Keratinocyte (primary cell): ENCODE results near the gene ALKAL2. TPM values are rescaled to one million over a fixed set of nuclear protein-coding genes. Genes with fewer than 3 reads are reported as not detected.
"Not testable (repeated sequence)": the region's sequence is repeated elsewhere in the genome, so short reads cannot be mapped to it uniquely, and the experiment has no call there.

ENCODE experiments used
- DNase-seq: peaks from one replicate; pipeline ENCODE4 v3.0.0-alpha.2; 2011; ENCODE audit warnings: low read depth, missing footprints, low spot score
- FAIRE-seq: peaks from 2 replicates; lab custom pipeline; 2011; peaks lifted over from hg19 to GRCh38; lab: Jason Lieb, UNC
- H2AFZ ChIP-seq: 2 replicates; pipeline ENCODE4 v1.6.0; 2012; ENCODE audit warnings: low read length, control low read depth, inconsistent platforms; ENCODE audit not compliant: control insufficient read depth
- H3K27ac ChIP-seq: 2 replicates; pipeline ENCODE4 v1.5.1; 2011; ENCODE audit warnings: low read length; ENCODE audit not compliant: control insufficient read depth, insufficient read depth
- H3K27me3 ChIP-seq: 3 replicates; pipeline ENCODE4 v1.6.0; 2011; ENCODE audit warnings: low read length; ENCODE audit not compliant: control insufficient read depth, insufficient read depth; ENCODE audit errors: extremely low read depth
- H3K36me3 ChIP-seq, 2 experiments: 2 replicates in 1 of 2; 3 replicates in 1 of 2; pipeline ENCODE4 v1.5.1; 2011; ENCODE audit warnings: low read length in 2 of 2, mild to moderate bottlenecking in 1 of 2; ENCODE audit not compliant: control insufficient read depth in 2 of 2, insufficient read depth in 2 of 2; ENCODE audit errors: extremely low read depth in 1 of 2
- H3K4me1 ChIP-seq: 3 replicates; pipeline ENCODE4 v1.5.1; 2011; ENCODE audit warnings: low read length; ENCODE audit not compliant: control insufficient read depth, insufficient read depth; ENCODE audit errors: extremely low read depth
- H3K4me2 ChIP-seq: 3 replicates; pipeline ENCODE4 v1.6.0; 2011; ENCODE audit warnings: low read depth, low read length; ENCODE audit not compliant: control insufficient read depth, insufficient read depth; ENCODE audit errors: extremely low read depth
- H3K4me3 ChIP-seq, 3 experiments: fragments of 200-600 bp in 1 of 3; sonication (generic) in 1 of 3; 2 replicates in 2 of 3; 3 replicates in 1 of 3; pipeline ENCODE4 v1.5.1; 2011 to 2016; ENCODE audit warnings: low read length in 3 of 3, mild to moderate bottlenecking in 3 of 3, control low read depth in 2 of 3, inconsistent platforms in 1 of 3, low read depth in 1 of 3, mixed read lengths in 1 of 3, mixed run types in 1 of 3, moderate library complexity in 1 of 3; ENCODE audit not compliant: control insufficient read depth in 2 of 3, insufficient read depth in 2 of 3; ENCODE audit errors: extremely low read depth in 1 of 3
- H3K79me2 ChIP-seq: 2 replicates; pipeline ENCODE4 v1.6.0; 2012; ENCODE audit warnings: low read length; ENCODE audit not compliant: control insufficient read depth, insufficient read depth
- H3K9ac ChIP-seq: 3 replicates; pipeline ENCODE4 v1.6.0; 2011; ENCODE audit warnings: low read length; ENCODE audit not compliant: control insufficient read depth, insufficient read depth; ENCODE audit errors: extremely low read depth
- H3K9me1 ChIP-seq: 3 replicates; pipeline ENCODE4 v1.6.0; 2011; ENCODE audit warnings: low read length; ENCODE audit not compliant: control insufficient read depth, insufficient read depth; ENCODE audit errors: extremely low read depth
- H3K9me3 ChIP-seq: 2 replicates; pipeline ENCODE4 v1.5.1; 2012; ENCODE audit warnings: low read depth, low read length; ENCODE audit not compliant: control insufficient read depth
- H4K20me1 ChIP-seq: 3 replicates; pipeline ENCODE4 v1.6.0; 2011; ENCODE audit warnings: low read length; ENCODE audit not compliant: control insufficient read depth, insufficient read depth; ENCODE audit errors: extremely low read depth
- EZH2 ChIP-seq: IDR thresholded peaks from one replicate; pipeline ENCODE4 v1.6.1; 2012; ENCODE audit warnings: inconsistent platforms, mild to moderate bottlenecking, low read length, moderate library complexity
- dilution Hi-C: fragments of 300-500 bp; cut with MboI; formaldehyde crosslinking; loops from one replicate; pipeline ENCODE4 v1.7.0; 2020; ENCODE audit warnings: low sequenced_read_pairs; ENCODE audit not compliant: extremely low pct_ligation_motif_present
- polyA plus RNA-seq, 5 experiments: library from polyadenylated mRNA; depleted of rRNA in 3 of 5; stranded (reverse) in 3 of 5; stranded (forward) in 1 of 5; unstranded in 1 of 5; fragments of >200 nt; gene quantifications; 1 replicate in 1 of 5; 2 replicates in 3 of 5; 3 replicates in 1 of 5; pipeline versions ENCODE4 v1.2.1 to v1.2.3, GENCODE V29; 2011 to 2012; ENCODE audit warnings: missing spikeins in 2 of 5, low read depth in 1 of 5, low replicate concordance in 1 of 5
- TF ChIP-seq, protein P1 (sequence below), 3 experiments: IDR thresholded peaks in 1 of 3; conservative IDR thresholded peaks in 1 of 3; optimal IDR thresholded peaks in 1 of 3; 2 replicates in 2 of 3; 3 replicates in 1 of 3; pipeline versions ENCODE3 to v1.5.1; 2011; ENCODE audit warnings: low read length in 3 of 3, mild to moderate bottlenecking in 3 of 3, moderate library complexity in 2 of 3, control low read depth in 1 of 3, inconsistent platforms in 1 of 3; ENCODE audit not compliant: insufficient read depth in 2 of 3; ENCODE audit errors: extremely low read depth in 1 of 3

The ALKAL2 gene
- polyA plus RNA-seq, 1 donor (not counting 4 experiments of a cell fraction or from before 2014, with no cell fraction given) = not detected

DNA sequence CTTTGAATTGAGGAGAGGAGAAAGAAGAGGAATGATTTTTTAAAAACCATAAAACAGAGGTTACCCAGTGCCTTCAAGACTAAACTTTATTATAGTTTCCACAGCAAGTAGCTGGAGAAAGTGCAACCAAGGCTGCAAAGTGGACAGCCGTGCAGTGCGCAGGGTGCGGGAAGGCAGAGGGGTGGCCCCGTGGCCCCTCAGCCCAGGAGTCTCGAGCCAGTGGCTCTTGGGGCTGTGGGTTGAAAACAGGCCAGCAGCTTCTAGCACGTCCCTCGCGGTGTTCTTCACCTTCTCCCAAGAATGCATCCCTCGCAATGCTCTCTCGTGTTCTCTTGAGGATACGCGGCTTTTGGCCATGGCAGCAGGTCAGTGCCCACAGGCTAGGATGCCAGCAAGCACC, 28.5 kb upstream of the ALKAL2 start:
- no peak overlapping the region for H2AFZ ChIP-seq
- no peak overlapping the region for H3K4me2 ChIP-seq
- no peaks in the 10 kb centered on the region for H3K9me1 ChIP-seq
- no peak overlapping the region for H3K4me3 ChIP-seq
- peaks cover 3% of the 10 kb centered on the region for H3K4me1 ChIP-seq
- no peaks in the 10 kb centered on the region for H3K9me3 ChIP-seq
- no peak overlapping the region for H3K9ac ChIP-seq
- H4K20me1 ChIP-seq = no peaks in the 10 kb centered on the region
- no peaks in the 10 kb centered on the region for H3K27me3 ChIP-seq
- FAIRE-seq = no peak
- no peak overlapping the region for H3K27ac ChIP-seq
- no peak for DNase-seq
- H3K36me3 ChIP-seq = no peaks in the 10 kb centered on the region
- H3K79me2 ChIP-seq = no peaks in the 10 kb centered on the region
- dilution Hi-C loops = no loop called here
- TF ChIP-seq, protein P1, sequence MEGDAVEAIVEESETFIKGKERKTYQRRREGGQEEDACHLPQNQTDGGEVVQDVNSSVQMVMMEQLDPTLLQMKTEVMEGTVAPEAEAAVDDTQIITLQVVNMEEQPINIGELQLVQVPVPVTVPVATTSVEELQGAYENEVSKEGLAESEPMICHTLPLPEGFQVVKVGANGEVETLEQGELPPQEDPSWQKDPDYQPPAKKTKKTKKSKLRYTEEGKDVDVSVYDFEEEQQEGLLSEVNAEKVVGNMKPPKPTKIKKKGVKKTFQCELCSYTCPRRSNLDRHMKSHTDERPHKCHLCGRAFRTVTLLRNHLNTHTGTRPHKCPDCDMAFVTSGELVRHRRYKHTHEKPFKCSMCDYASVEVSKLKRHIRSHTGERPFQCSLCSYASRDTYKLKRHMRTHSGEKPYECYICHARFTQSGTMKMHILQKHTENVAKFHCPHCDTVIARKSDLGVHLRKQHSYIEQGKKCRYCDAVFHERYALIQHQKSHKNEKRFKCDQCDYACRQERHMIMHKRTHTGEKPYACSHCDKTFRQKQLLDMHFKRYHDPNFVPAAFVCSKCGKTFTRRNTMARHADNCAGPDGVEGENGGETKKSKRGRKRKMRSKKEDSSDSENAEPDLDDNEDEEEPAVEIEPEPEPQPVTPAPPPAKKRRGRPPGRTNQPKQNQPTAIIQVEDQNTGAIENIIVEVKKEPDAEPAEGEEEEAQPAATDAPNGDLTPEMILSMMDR (optimal IDR thresholded peaks at IDR 0.05 in 1 of 3, IDR thresholded peaks at IDR 0.05 in 1 of 3, conservative IDR thresholded peaks at IDR 0.05 in 1 of 3; ENCODE audit: extremely low read depth in 1 of 3, insufficient read depth in 2 of 3, low read length in 3 of 3) = no peak
- no peak for TF ChIP-seq EZH2

DNA sequence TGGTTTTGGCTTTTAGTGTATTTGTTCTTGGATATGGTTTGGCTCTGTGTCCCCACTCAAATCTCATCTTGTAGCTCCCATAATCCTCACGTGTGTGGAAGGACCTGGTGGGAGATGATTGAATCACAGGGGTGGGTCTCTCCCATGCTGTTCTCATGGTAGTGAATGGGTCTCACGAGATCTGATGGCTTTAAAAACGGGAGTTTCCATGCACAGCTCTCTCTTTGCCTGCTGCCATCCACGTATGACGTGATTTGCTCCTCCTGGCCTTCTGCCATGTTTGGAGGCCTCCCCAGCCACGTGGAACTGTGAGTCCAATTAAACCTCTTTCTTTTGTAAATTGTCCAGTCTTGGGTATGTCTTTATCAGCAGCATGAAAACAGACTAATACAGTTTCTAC, 28.0 kb upstream of the ALKAL2 start:
- H2AFZ ChIP-seq, dilution Hi-C loops, H3K4me3 ChIP-seq, FAIRE-seq, H4K20me1 ChIP-seq, H3K9me3 ChIP-seq, H3K27ac ChIP-seq, H3K9me1 ChIP-seq, H3K79me2 ChIP-seq, H3K4me2 ChIP-seq, H3K27me3 ChIP-seq, H3K9ac ChIP-seq, H3K36me3 ChIP-seq, DNase-seq, H3K4me1 ChIP-seq: not testable (repeated sequence)

DNA sequence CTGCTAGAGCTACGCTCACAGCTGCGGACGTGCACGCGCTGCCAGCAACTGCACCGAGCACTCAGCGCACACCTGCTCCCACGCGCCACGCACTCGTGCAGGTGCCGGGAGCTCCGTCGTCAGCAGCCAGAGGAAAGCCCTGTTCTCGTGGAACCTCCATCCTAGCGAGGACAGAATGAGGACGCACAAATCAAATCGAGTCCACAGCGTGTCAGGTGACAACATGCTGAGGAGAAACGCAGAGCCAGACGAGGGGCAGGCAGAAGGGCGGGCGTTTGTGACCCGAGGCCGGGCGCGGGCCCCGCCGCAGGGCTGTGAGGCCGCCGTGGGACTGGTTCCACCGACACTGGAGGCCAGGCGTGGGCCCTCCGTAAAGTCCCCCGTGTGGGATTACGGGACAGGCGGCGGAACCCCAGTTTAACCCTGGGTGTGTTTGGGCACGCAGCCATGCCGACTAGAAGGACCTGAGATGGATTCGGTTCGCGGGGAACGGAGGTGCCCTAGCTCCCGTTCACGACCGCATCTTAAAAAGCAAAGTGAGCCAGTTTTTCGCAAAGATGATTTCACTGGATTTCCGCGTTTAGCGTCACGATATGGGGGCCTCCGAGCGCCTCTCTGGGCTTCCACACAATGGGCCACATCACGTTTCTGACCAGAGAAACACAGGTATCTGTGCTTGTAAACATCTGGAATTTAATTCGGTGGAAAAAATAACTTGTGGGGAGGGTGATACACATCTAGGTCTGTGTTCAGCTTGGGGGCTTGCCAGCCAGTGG, 26.9 kb upstream of the ALKAL2 start:
- Histone ChIP-seq H3K27me3 (no peaks in the 10 kb centered on the region), H3K27ac (no peak overlapping the region), H3K79me2 (no peaks in the 10 kb centered on the region), H3K9ac (no peak overlapping the region), H3K9me1 (no peaks in the 10 kb centered on the region), H4K20me1 (no peaks in the 10 kb centered on the region), H3K4me3 (no peak overlapping the region), H3K9me3 (no peaks in the 10 kb centered on the region), H3K4me1 (peaks cover 3% of the 10 kb centered on the region), H3K36me3 (no peaks in the 10 kb centered on the region), H2AFZ (no peak overlapping the region), H3K4me2 (no peak overlapping the region)
- dilution Hi-C loops = no loop called here
- no peak for DNase-seq
- TF ChIP-seq EZH2 = no peak
- TF ChIP-seq, protein P1 (optimal IDR thresholded peaks at IDR 0.05 in 1 of 3, IDR thresholded peaks at IDR 0.05 in 1 of 3, conservative IDR thresholded peaks at IDR 0.05 in 1 of 3; ENCODE audit: extremely low read depth in 1 of 3, insufficient read depth in 2 of 3, low read length in 3 of 3) = no peak
- no peak for FAIRE-seq
